SK-N-SH treated with all-trans-retinoic acid at 6 μM for 48 hours (cell line): ENCODE results near the gene CEP290.

Source experiments
- ARNTL ChIP-seq: fragments of 450-650 bp; formaldehyde crosslinking; IDR thresholded peaks from 2 replicates; pipeline ENCODE4 v1.5.0; 2020; ENCODE audit warnings: low read depth, mild to moderate bottlenecking, moderate library complexity, borderline replicate concordance
- CREB5 ChIP-seq: fragments of 250-450 bp; sonication (Bioruptor Pico); IDR thresholded peaks from 2 replicates; pipeline ENCODE4 v1.5.1; 2020; ENCODE audit warnings: low read depth, mild to moderate bottlenecking, moderate library complexity
- PATZ1 ChIP-seq: fragments of 250-450 bp; sonication (Bioruptor Pico); IDR thresholded peaks from 2 replicates; pipeline ENCODE4 v1.8.0; 2020; ENCODE audit warnings: mild to moderate bottlenecking, moderate library complexity, borderline replicate concordance
- TCF4 ChIP-seq: fragments of 250-450 bp; sonication (Bioruptor Pico); IDR thresholded peaks from 2 replicates; pipeline ENCODE4 v1.8.0; 2021; ENCODE audit warnings: mild to moderate bottlenecking, moderate library complexity, borderline replicate concordance
- TSHZ2 ChIP-seq: fragments of 250-450 bp; sonication (Bioruptor Pico); IDR thresholded peaks from 2 replicates; pipeline ENCODE4 v1.5.0; 2020; ENCODE audit warnings: mild to moderate bottlenecking, moderate library complexity

- TF ChIP-seq PATZ1: no peak
- TF ChIP-seq TCF4 (CRISPR knock-in tag): no peak
- no peak for TF ChIP-seq CREB5 (CRISPR knock-in tag)
- no peak for TF ChIP-seq ARNTL (CRISPR knock-in tag)
- TF ChIP-seq TSHZ2: no peak
Observed at GRCh38 chr12:88132392-88132791, 9.5 kb downstream of the CEP290 start.
